ENCODE results near the gene MFSD6. TPM values are rescaled to one million over a fixed set of nuclear protein-coding genes. Genes with fewer than 3 reads are reported as not detected.
"Not testable (repeated sequence)": the region's sequence is repeated elsewhere in the genome, so short reads cannot be mapped to it uniquely, and the experiment has no call there.

MFSD6 gene
- total RNA-seq, 4 donors from 2014 or later = 76.3 to 99.1 (median 83.0) TPM

- Histone ChIP-seq H3K9me3 (no peaks in the 10 kb centered on the region), H3K27ac (peak overlapping the region in 3 of 4 donors; percentile 18 to 73 (median 21)), H3K27me3 (no peaks in the 10 kb centered on the region), H3K36me3 (no peaks in the 10 kb centered on the region), H3K4me1 (peaks cover 0 to 53% (median 39%) of the 10 kb centered on the region in 4 donors), H3K4me3 (no peak overlapping the region)
- in situ Hi-C loops (cut with MboI; ENCODE audit: low pct_ligation_motif_present in 1 of 4, low pct_unique_long_range_greater_than_20kb in 1 of 4, low sequenced_read_pairs in 3 of 4) (loop anchor here in 2 of 4 donors (25.0 kb wide), 2 partner anchors 118 to 418 kb away; no protein-coding TSS in a partner anchor), intact Hi-C loops (cut with DNase I; ENCODE audit: low total_unique reads) (no loop called here)
- TF ChIP-seq POLR2AphosphoS5 (IDR thresholded peaks at IDR 0.05) (no peak), CTCF (IDR thresholded peaks at IDR 0.05) (no peak), POLR2A (IDR thresholded peaks at IDR 0.05) (no peak), EP300 (IDR thresholded peaks at IDR 0.05; ENCODE audit: low read depth) (no peak)
- WGBS, 2 donors (ENCODE audit: low coverage in 1 of 2) = 50 to 62% methylated on average over 1 of the region's 1 CpG
- no peak for DNase-seq
Measured at GRCh38 chr2:190505696-190506095, 97.5 kb downstream of the MFSD6 start.

- Histone ChIP-seq H3K36me3 (no peaks in the 10 kb centered on the region), H3K27ac (peak overlapping the region in 3 of 4 donors; percentile 18 to 73 (median 21)), H3K27me3 (no peaks in the 10 kb centered on the region), H3K4me3 (no peak overlapping the region), H3K9me3 (no peaks in the 10 kb centered on the region), H3K4me1 (peaks cover 0 to 48% (median 38%) of the 10 kb centered on the region in 4 donors)
- in situ Hi-C loops (cut with MboI; ENCODE audit: low pct_ligation_motif_present in 1 of 4, low pct_unique_long_range_greater_than_20kb in 1 of 4, low sequenced_read_pairs in 3 of 4) (loop anchor here in 2 of 4 donors (25.0 kb wide), 2 partner anchors 119 to 419 kb away; no protein-coding TSS in a partner anchor), intact Hi-C loops (cut with DNase I; ENCODE audit: low total_unique reads) (no loop called here)
- 14 to 43% methylated on average over 1 to 2 of the region's 2 CpGs for WGBS, 2 donors (ENCODE audit: low coverage in 1 of 2)
- TF ChIP-seq EP300 (IDR thresholded peaks at IDR 0.05; ENCODE audit: low read depth) = no peak
- TF ChIP-seq CTCF (IDR thresholded peaks at IDR 0.05) = no peak
- TF ChIP-seq POLR2AphosphoS5 (IDR thresholded peaks at IDR 0.05) = peak in 2 of 3 donors; percentile 4 to 31
- peak; percentile 59 for DNase-seq
Measured at GRCh38 chr2:190506666-190507065, 98.5 kb downstream of the MFSD6 start.

- 44 to 45% methylated on average over 4 of the region's 4 CpGs for WGBS, 2 donors (ENCODE audit: low coverage in 1 of 2)
- in situ Hi-C loops (cut with MboI; ENCODE audit: low pct_ligation_motif_present in 1 of 4, low pct_unique_long_range_greater_than_20kb in 1 of 4, low sequenced_read_pairs in 3 of 4) = loop anchor here in 2 of 4 donors (25.0 kb wide), 2 partner anchors 120 to 420 kb away; no protein-coding TSS in a partner anchor
Measured at GRCh38 chr2:190507135-190507534, 99.0 kb downstream of the MFSD6 start.

GRCh38 chr2:190509895-190510294 is 101.7 kb downstream of the MFSD6 start:
- H3K36me3 ChIP-seq; H3K27me3 ChIP-seq; H3K9me3 ChIP-seq; intact Hi-C loops (cut with DNase I; ENCODE audit: low total_unique reads); DNase-seq; H3K4me3 ChIP-seq: not testable (repeated sequence)
- 71% methylated on average over 5 of the region's 5 CpGs; no CpG with 5 or more reads in 1 of the 2 donors for WGBS, 2 donors (ENCODE audit: low coverage in 1 of 2)
- peak overlapping the region; percentile 2 to 74 (median 60) for H3K27ac ChIP-seq
- TF ChIP-seq CTCF (IDR thresholded peaks at IDR 0.05) = peak in 1 of 5 experiments; percentile 18
- in situ Hi-C loops (cut with MboI; ENCODE audit: low pct_ligation_motif_present in 1 of 4, low pct_unique_long_range_greater_than_20kb in 1 of 4, low sequenced_read_pairs in 3 of 4) = loop anchor here in 3 of 4 donors (10.0 to 25.0 kb wide), 3 partner anchors 123 to 423 kb away; no protein-coding TSS in a partner anchor
- peaks cover 0 to 40% (median 29%) of the 10 kb centered on the region in 4 donors for H3K4me1 ChIP-seq

More at GRCh38 chr2:190507135-190507534, 99.0 kb downstream of the MFSD6 start:
- peaks cover 0 to 43% (median 38%) of the 10 kb centered on the region in 4 donors for H3K4me1 ChIP-seq
- H3K27me3 ChIP-seq = no peaks in the 10 kb centered on the region
- no peak overlapping the region for H3K4me3 ChIP-seq
- H3K27ac ChIP-seq = peak overlapping the region in 3 of 4 donors; percentile 18 to 73 (median 21)
- peak; percentile 52 for DNase-seq
- no peaks in the 10 kb centered on the region for H3K36me3 ChIP-seq
- TF ChIP-seq CTCF (IDR thresholded peaks at IDR 0.05) = no peak
- TF ChIP-seq POLR2AphosphoS5 (IDR thresholded peaks at IDR 0.05) = no peak
- TF ChIP-seq POLR2A (IDR thresholded peaks at IDR 0.05) = no peak
- TF ChIP-seq EP300 (IDR thresholded peaks at IDR 0.05; ENCODE audit: low read depth) = no peak
- no peaks in the 10 kb centered on the region for H3K9me3 ChIP-seq
- intact Hi-C loops (cut with DNase I; ENCODE audit: low total_unique reads) = no loop called here
